HG02970 (cell line): ENCODE measurements around the gene OPCML.

Experiments
- ATAC-seq: cut with Tn5 transposase; IDR thresholded peaks from one replicate; pipeline ENCODE4 v1.9.1; 2021; ENCODE audit warnings: mild to moderate bottlenecking, moderate library complexity, moderate number of reproducible peaks; ENCODE audit not compliant: unreplicated experiment, low FRiP score

The OPCML gene

DNA sequence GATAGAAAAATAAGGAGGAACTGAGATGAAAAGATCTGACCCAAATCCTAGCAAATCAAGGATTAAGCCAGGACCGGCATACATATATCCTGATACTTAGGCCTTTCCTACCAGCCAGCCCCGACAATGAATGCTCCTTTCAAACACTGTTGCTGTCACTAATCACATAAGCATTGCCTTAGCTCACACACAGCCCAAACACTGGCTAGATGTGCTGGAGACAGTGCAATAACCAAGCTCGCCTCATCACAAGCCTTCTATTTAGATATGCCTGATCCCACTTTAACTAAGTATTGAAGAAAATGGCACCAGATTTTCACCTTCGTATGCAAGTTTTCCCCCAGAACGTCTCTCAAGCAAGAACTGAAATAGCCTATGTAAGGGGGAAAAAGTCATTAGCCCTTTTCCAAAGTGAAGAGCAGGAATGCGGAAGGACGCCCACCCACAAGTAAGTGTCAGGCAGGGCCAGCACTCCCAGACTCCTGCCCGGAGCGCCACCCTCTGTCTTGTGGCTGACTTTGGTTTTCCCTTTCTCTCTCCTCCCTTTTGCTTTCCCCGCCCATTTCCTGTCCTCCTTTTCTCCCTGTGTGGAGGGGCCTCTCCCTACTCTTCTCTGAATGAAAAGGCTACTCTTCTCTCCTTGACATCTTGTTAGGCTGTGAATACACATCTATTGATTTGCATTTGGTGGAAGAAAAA lies 8.9 kb upstream of the OPCML start:
- ATAC-seq = no peak

DNA sequence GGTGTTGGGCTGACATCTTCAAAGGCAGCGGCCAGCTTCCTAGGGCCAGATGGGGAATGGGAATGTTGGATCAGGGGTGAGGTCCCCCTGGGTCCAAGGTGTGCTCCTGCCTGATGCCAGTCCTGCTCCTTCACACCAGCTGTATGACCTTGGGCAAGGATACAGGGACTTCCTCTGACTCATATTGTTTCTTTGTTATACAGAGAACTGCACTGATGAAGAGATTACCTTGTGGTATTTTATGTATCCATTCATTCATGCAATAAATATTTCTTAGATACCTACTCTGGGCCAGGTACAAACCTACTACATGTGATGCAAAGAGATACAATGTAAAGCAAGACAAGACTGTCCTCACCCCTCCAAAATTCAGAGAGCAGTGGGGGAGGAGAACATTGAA lies 3.9 kb upstream of the OPCML start:
- ATAC-seq = no peak

DNA sequence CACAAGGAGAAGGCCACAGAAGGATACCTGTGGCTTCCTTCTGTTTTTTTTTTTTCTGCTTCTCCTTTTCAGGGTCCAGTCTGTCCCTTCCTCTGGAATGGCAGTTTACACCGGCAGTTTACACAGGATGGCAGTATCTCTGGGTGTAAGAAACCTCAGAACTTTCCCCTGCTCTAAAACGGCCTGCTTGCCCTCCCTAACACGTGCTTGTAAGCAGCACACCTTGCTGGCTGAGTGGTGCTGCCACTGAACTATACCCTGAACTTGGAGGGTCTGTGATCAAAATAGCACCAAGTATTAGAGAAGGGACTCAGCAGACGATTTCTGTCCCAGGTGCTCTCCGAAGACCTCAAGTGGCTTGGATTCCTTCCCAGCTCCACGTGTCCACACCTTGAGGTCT lies 904 bp upstream of the OPCML start:
- ATAC-seq = no peak

DNA sequence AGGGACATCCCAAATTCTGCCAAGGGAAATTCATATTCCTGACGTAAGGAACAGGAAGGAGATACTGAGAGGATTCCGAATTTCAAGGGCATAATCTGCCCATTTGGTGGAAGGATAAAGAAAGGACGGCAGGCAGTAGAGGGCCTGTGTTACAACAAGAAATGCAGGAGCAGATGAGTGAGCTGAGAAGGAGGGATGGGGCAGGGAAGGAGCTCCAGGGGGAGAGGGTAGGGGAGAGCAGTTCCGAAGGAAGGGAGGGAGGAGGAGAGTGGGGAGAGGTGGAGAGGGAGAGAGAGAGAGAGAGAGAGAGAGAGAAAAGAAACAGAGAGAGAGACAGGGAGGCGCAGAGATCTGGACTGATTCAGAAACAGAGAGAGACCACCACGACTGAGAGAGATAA lies 843 bp downstream of the OPCML start:
- ATAC-seq = no peak

DNA sequence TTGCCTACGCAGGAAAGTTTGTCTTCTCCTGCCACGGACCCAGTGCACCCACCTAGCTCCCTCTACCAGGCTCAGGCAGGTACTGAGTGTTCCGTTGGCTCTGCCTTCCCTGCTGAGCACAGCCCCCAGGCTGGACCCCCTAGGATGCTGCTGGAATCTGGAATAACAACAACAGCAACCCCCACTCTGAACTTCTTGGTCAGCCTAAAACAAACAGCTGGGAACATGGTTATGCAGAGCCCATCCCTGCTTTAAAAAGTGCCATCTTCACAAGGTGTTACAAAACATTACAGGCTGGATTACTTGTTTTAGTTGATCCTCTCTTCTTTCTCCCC lies 1.8 kb downstream of the OPCML start:
- ATAC-seq = no peak

DNA sequence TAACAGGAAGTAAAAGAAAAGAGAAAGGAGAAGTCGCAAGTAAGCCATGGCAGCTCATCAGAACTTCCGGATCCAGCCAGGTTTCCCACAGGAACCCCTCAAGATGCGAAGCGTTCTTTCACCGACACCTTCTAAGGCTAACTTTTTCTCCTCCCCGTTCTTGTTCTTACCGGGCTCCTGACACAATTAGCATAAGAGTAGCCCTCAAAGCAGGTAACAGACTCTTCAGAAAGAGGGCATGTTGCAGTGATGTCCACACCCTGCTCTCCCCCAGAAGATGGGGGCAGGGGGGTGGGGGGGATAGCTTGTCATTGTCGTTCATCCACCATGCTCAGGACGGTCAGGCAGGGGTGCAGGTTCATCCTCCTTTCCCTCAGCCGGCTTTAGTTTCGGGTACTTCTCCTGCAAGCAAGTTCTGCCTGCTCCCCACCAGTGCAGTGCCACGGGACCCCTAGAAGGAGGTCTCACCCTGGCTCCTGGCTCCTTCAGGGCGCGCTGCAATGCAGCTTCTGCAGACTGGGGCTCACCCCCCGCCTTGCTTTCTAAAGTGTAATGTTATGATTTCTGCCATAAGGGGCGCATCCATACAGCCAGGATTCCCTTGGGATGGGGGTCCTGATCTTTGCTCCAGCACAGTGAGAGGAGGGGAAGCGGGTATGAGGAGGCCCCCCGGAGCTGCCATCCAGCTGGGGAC lies 2.3 kb downstream of the OPCML start:
- ATAC-seq = no peak

DNA sequence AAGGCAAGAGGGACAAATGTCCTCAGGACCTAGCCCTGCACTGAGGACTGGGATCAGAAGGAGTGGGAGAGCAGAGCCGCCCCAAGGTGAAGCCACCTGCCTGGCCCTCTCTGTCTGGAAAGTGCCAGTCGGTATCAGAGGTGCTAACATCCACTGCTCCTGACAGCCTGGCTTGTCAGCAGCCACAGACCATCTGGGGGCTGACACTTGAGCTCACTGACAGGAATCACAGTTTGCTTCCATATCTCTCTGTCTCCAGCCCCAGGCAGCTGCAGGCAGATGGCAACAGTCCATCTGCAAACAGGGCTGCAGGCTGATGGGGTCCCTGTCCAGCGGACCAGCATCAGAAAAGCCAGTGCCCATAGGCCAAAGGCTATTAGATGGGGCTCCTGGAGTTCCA lies 5.5 kb downstream of the OPCML start:
- no peak for ATAC-seq

DNA sequence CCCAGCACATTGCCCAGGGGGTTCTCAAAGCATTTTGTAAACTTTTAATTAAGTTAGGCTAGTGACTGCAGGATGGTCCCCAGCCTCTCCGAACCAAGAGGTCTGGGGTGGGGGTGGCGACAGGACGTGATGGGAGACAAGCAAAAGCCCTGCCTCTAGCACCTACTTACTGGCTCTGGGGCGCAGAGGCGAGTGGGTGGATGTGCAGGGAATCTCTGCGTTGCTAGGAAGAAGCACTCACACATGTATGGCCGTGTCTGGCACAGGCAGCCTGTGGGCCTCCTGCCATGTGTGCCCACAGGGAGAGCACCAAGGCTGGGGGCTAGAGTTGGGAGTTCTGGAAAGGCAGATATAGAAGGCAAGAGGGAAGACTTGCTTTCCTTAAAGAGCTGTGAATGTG lies 6.3 kb downstream of the OPCML start:
- ATAC-seq = no peak

DNA sequence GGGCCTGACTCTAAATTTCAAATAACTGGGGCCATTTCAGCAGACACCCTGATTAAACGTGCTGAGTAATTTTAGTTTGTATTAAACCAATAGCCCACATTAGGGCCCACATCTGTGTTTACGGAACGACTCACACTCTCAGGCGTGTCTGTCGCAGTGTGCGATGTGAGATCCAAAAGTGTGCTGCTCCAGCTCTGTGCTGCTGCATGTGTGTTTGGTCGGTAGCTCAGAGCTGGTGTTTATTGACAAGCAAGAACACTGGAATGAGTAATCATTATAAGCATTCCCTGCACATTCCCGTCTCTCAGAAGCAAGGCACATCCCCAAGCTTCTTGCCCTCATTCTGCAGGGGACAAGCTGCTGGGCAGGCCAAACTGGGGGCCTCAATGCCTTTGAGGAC lies 7.8 kb downstream of the OPCML start:
- no peak for ATAC-seq

DNA sequence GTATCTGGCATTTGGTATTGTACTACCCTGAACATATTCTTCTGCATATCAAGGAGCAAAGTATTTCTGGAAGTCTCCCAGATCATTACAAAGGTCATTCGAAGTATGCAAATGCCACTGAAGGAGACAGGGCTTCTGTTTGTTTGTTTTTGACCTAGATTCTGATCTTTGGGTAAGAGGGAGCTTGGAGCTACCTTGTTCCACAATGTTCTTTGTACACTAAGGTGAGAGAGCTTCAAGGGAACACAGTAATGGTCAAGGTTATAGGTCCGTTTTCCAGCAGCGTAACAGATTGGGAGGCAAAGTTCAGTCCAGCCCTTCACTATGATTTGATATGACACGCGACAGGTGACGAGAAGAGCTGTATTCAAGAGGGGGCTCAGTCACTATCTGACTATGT lies 10.0 kb downstream of the OPCML start:
- ATAC-seq = no peak

DNA sequence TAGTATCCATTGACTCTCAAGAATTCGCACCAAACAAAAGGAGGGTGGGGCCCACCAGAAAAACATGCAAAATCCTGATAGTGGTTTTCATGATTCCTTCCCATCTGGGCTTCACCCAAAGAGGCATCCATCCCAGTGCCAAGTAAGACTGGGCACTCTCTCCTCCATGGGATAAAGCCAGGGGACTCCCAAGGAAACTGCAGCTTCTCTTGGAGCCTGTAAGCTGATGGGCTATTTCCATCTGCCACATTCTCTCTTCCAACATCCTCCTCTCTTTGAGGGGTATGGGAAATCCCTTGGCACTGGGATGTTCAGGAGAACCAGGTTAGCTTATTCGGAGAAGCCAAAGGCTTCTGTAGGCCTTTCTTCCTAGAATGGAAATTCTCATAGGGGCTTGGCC lies 10.8 kb downstream of the OPCML start:
- no peak for ATAC-seq

DNA sequence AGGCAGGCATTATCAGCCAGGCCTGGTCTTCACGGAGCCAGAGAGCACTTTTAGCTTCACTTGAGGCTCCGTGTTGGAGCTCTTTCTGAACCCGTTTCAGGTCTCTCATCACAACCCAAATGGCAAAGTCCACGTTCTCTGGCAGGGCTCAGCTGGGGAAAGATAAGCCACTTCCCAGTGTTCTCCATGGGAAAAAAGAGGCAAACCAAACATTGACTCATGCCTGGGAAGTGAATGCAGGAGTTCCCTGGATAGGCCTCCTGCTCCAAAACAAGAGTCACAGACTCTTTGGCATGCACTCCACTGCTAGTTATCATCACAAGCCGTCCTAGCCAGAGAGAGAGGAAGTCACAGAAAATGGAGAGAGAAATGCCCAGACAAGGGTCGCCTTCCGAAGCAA lies 11.6 kb downstream of the OPCML start:
- ATAC-seq = no peak

DNA sequence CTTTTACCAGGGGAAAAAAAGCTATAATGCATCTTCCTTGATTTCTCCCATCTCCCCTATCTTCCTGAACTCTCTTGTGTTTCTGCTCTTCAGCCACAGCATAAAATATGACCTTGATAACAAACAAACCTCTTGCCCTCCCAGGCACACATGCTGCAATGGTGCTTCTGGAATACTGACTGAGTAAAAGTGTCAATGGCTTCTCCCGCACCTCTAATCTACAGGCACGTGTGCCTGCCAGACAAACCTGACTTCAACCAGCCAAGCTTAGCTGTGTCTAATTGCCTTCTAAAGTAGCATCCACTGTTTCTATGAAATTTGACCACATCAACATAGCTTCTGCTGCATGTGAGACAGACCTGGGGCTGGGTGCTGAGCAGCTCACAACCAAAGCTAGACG lies 12.7 kb downstream of the OPCML start:
- no peak for ATAC-seq

DNA sequence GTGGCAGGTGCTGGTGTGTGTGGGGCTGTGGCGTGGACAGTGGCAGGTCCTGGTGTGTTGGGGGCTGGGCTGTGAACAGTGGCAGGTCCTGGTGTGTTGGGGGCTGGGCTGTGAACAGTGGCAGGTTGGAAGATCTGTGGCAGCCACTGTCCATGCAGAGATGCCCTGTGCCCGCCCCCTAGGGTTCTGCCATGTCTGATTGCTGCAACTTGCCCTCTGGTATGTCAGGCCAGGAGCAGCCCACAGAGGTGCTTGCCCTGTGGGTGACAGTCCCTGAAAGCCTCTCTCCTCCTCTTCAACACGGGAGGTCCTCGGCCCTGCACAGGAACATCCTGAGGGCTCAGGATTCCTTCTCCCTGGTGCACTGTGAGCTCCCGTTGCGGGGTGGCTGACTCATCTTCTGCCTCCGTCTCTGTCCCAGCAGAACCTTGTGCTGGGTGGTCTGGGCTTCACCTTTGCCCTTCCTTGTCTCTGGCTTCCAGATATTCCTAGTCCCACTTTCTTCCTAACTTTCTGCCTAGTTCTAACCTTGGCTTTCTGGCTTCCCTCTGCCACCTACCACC lies 13.5 kb downstream of the OPCML start:
- ATAC-seq = no peak

DNA sequence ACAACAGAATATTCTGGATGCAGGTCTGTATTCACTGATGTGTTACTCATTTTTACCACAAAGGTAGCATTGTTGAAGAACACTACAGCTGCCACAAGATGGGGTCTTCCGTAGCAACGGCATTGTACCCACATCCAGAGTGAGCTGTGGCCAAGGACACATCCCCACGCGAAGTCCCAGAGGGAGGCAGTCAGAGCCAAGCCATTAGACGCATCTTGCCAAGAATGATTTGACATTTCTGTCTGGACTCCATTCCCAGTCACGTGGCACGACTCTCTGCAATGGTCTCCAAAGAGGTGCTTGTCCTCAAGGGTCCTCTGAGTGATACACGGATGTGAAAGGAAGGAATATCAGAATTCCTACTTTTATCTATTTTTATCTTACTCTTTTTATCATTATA lies 15.5 kb downstream of the OPCML start:
- no peak for ATAC-seq

DNA sequence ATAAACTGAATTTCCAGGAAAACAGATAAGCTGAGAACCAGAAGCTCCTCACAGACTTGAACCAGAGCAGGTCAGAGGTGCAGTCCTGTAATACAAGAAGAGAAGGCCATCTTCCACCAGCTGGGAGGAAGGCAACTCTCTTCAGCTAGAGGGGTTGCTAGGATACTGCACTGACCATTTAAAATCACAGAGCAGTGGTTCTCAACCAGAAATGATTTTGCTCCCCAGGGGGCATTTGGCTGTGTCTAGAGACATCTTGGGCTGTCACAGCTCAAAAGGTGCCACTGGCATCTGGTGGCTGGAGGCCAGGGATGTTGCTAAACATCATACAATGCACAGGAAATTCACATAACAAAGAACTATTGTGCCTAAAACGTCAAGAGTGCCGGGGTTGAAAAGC lies 17.2 kb downstream of the OPCML start:
- ATAC-seq = no peak

DNA sequence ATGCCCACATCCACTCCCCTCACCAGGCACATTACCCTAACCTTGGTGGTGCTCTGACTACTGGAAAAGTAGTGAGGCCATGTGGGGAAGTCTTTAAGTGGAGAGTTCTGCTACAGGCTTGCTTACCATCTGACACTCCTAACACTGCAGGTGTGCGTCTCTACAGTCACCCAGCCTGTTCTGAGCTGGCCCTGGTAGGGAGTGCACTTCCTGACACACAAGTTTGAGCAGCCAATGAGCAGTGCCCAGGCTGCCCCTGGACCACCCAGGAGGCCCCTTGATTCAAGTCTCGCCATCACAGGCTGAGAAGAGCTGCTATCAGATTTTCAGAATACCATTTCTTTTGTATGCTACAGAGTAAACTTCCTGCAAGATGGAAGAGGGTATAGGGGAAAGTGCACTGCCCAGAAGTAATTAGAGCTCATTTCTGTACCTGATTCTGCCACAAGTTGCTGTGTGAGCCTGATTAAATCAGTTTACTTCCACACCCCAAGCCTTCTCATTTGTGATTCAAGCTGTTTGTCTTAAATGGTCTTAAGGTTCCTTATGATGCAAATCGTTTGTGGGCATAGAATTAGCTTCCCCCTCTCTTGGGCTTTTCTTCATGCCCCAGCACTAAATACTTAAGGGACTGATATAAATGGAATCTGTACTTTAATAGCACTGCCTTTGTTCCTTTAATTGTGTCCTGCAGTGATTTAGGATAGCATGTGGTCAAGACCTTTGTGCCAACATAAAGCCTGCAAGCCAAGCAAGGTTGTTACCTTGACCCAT lies 22.2 kb downstream of the OPCML start:
- ATAC-seq = no peak

DNA sequence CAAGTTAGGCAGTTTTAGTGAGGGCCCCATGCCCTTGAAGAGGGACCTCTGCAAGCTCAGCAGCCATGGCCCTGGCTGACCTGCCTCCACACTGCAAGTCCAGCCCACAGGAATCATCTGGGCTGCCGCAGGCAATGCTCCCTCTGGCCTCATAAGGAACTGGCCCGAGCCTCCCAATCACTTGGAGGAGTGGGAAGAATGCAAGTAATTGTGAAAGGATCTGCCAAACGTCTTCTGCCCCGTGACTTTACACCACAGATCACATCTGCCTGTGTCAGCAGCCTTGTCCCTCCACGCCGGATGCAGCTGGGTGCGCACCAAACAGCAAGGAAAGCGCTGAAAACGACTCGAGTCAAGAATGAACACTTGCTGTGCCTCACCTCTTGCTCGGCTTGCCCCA lies 23.8 kb downstream of the OPCML start:
- no peak for ATAC-seq

DNA sequence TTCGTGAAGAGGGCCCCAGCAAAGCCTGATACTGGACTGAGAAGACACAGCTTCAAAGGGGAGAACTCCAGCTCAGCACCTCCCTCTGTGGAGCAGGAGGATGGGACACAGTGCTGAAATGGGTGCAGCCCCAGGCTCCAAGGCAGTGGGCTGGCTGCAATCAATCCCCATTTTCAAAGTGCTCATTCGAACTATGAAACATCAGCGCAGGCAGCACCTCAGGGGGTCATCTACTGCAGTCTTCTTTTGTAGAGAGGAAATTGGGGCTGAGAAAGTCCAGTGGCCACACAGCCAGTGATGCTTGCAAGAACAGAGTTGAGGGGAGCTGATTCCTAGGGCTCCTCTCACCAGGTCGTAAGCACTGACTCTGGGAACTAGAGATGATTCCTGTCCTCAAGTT lies 25.1 kb downstream of the OPCML start:
- ATAC-seq = no peak

DNA sequence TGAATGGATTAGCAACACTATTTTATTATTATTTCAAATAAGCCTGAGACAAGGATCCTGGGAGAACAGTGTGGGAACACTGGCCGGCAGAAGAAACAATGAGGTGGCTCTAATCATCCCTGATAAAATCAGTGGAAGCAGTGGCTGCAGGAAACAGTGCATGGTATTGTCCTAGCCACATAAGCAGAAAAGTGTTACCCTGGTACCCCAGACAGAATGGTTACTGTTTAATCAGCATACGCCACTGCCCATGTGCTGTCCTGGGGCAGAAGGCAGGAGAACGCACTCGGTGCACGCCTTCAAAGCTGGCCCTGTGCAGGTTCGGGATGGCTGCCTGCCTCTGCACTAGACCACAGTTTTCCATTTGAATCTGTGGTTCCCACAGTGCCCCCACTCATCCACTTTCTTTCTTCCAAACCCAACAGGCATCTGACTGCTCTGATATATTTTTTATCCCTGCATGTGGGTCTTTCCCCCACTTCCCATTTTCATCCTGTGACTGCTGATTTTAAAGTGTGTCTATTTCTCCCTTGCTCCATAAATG lies 25.7 kb downstream of the OPCML start:
- ATAC-seq = no peak

DNA sequence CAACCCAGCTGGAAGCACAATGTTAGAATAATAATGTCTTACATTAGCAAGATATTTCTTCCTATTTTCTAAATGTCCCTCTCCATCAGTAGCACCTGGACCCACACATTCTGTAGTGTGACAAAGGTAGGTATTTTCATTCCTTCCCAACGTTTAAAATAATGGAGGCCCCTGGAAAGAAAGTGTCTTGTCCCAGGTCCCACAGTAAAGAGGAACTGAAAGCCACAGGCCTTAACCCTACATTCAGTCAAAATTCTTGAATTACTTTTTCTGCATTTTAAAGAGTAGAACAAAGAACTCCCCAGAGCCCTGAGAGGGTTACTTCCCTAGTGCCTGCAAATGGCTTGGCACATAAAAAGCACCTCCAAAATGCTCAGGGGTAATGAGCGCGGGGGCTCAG lies 26.3 kb downstream of the OPCML start:
- ATAC-seq = no peak
